Activated T-helper 17 cell treated with anti-CD3 and anti-CD28 coated beads, Interleukin-2, amount 50 U/mL, for 72 hours (primary cell): ENCODE data around the gene CATSPER1. TPM values are rescaled to one million over a fixed set of nuclear protein-coding genes. Genes with fewer than 3 reads are reported as not detected.
"Not testable (repeated sequence)": the region's sequence is repeated elsewhere in the genome, so short reads cannot be mapped to it uniquely, and the experiment has no call there.

Source experiments
- ATAC-seq: fragments of 150-1000 bp; cut with Tn5 transposase; replicated peaks from 2 replicates; pipeline ENCODE4 v1.10.0; 2021; ENCODE audit warnings: mild to moderate bottlenecking, moderate library complexity
- H3K27ac Mint-ChIP-seq: one replicate; pipeline ENCODE4 v1.8.0; 2022; ENCODE audit warnings: mixed read lengths
- H3K27me3 Mint-ChIP-seq: one replicate; pipeline ENCODE4 v1.8.0; 2022; ENCODE audit warnings: mixed read lengths
- H3K36me3 Mint-ChIP-seq: one replicate; pipeline ENCODE4 v1.8.0; 2022; ENCODE audit warnings: low read depth, mild to moderate bottlenecking, mixed read lengths
- H3K4me1 Mint-ChIP-seq: one replicate; pipeline ENCODE4 v1.8.0; 2022; ENCODE audit warnings: mixed read lengths
- H3K4me3 Mint-ChIP-seq: one replicate; pipeline ENCODE4 v1.8.0; 2022; ENCODE audit warnings: mild to moderate bottlenecking, mixed read lengths
- H3K9me3 Mint-ChIP-seq: one replicate; pipeline ENCODE4 v1.8.0; 2022; ENCODE audit warnings: mixed read lengths
- total RNA-seq, 2 donors: library from RNA; stranded (reverse); gene quantifications; one replicate each; pipeline ENCODE4 v1.2.3, GENCODE V29; 2022

The CATSPER1 gene
- total RNA-seq, 2 donors from 2014 or later = 2.1 TPM; not detected in 1

- H3K27me3 Mint-ChIP-seq = no peaks in the 10 kb centered on the region
- H3K27ac Mint-ChIP-seq = peak overlapping the region; percentile 56
- H3K4me1 Mint-ChIP-seq = peaks cover 7% of the 10 kb centered on the region
- ATAC-seq = peak; percentile 96
- no peaks in the 10 kb centered on the region for H3K9me3 Mint-ChIP-seq
- no peaks in the 10 kb centered on the region for H3K36me3 Mint-ChIP-seq
- peak overlapping the region; percentile 58 for H3K4me3 Mint-ChIP-seq
Observed at GRCh38 chr11:66045177-66045639, 18.9 kb upstream of the CATSPER1 start.

- Mint-ChIP-seq H3K36me3 (no peaks in the 10 kb centered on the region), H3K27ac (peak overlapping the region; percentile 56), H3K27me3 (no peaks in the 10 kb centered on the region), H3K4me1 (peaks cover 7% of the 10 kb centered on the region), H3K9me3 (no peaks in the 10 kb centered on the region), H3K4me3 (peak overlapping the region; percentile 58)
- peak; percentile 83 for ATAC-seq
Observed at GRCh38 chr11:66044757-66045156, 18.5 kb upstream of the CATSPER1 start.

DNA sequence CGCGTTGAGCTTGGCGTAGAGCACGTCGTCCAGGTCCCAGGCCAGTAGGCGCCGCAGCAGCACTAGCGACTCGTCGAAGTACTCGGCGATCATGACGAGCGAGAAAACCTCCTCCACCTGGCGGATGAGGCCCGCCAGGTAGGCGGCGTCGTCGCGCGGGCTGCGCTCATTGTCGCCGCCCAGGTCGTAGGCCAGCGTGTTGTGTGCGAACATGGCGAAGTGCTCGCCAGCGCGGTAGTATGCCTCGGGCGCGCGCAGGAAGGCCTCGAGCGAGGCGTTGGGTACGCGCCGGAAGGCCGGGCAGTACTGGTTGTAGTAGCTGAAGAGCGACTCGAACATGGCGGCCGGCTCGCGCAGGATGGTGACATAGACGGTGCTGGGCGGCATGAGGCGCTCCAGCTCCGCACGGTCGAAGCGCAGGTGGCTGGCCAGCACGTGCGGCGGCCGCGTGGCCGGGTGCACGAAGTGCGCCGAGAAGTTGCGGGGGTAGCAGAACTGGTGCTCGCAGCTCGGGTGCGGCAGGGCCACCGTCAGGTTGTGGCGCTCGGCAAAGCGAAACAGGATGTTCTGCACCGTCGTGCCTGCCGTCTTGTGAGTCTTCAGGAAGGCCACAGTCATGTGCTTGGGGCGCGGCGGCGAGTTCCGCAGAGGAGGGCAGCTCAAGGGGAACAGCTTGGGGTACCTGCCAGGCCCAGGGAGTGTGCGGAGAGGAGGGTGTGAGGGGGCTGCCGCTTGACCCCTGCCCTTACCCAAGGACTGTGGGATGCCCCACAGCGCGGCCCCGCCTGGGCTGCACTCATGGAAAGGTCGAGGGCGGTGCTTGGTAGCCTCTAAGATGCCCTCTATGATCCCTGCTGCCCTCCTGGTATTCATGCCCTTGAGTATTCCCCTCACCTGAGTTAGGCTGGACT is 17.0 kb upstream of the CATSPER1 start:
- H3K4me3 Mint-ChIP-seq = no peak overlapping the region
- ATAC-seq = no peak
- no peaks in the 10 kb centered on the region for H3K36me3 Mint-ChIP-seq
- peaks cover 3% of the 10 kb centered on the region for H3K27me3 Mint-ChIP-seq
- H3K27ac Mint-ChIP-seq = no peak overlapping the region
- no peaks in the 10 kb centered on the region for H3K9me3 Mint-ChIP-seq
- peaks cover 7% of the 10 kb centered on the region for H3K4me1 Mint-ChIP-seq

DNA sequence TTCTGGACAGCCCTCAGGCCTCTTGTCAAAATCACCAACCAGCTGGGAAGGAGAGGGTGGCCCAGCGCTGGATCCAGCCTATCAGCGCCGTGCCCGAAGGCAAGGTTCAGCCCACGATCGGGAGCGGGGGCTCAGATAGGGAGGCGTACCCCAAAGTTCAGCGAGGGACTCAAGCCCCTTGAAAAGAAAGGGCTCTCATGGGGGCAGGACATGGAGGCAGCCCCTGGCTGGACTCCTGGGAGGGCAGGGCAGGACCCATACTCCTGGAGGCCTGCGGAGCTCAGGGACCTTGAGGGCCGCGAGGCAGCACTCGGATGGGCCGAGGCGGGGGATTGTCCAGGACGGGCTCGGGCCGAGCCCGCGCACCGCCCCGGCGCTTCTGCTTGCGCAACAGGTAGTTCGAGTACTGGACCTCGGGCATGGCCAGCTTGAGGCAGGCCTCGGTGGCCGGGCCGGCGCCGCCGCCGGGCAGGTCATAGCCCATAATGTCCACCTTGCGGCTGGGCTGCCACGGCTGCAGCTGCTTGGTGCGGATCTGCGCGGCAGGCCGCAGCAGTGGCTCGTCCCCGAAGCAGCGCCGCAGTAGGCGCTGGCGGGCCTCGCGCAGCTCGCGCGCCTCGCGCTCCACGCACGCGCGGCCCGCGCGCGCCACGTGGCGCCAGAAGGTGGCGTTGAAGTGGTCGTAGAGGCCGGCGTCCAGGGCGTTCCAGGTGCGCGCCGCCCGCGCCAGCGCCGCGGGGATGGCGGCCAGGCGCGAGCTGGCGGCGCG is 16.1 kb upstream of the CATSPER1 start:
- no peaks in the 10 kb centered on the region for H3K9me3 Mint-ChIP-seq
- peaks cover 7% of the 10 kb centered on the region for H3K4me1 Mint-ChIP-seq
- H3K36me3 Mint-ChIP-seq = no peaks in the 10 kb centered on the region
- H3K27me3 Mint-ChIP-seq = peaks cover 3% of the 10 kb centered on the region
- no peak for ATAC-seq
- no peak overlapping the region for H3K4me3 Mint-ChIP-seq
- no peak overlapping the region for H3K27ac Mint-ChIP-seq

- H3K36me3 Mint-ChIP-seq = no peaks in the 10 kb centered on the region
- peaks cover 4% of the 10 kb centered on the region for H3K4me1 Mint-ChIP-seq
- H3K4me3 Mint-ChIP-seq = no peak overlapping the region
- H3K27me3 Mint-ChIP-seq = peaks cover 4% of the 10 kb centered on the region
- ATAC-seq = no peak
- no peak overlapping the region for H3K27ac Mint-ChIP-seq
- no peaks in the 10 kb centered on the region for H3K9me3 Mint-ChIP-seq
Observed at GRCh38 chr11:66039765-66040164, 13.5 kb upstream of the CATSPER1 start.

GRCh38 chr11:66037327-66037726 is 11.0 kb upstream of the CATSPER1 start:
- Mint-ChIP-seq H3K4me3 (no peak overlapping the region), H3K27me3 (peaks cover 7% of the 10 kb centered on the region), H3K9me3 (no peaks in the 10 kb centered on the region), H3K27ac (no peak overlapping the region), H3K4me1 (no peaks in the 10 kb centered on the region), H3K36me3 (no peaks in the 10 kb centered on the region)
- ATAC-seq = no peak

DNA sequence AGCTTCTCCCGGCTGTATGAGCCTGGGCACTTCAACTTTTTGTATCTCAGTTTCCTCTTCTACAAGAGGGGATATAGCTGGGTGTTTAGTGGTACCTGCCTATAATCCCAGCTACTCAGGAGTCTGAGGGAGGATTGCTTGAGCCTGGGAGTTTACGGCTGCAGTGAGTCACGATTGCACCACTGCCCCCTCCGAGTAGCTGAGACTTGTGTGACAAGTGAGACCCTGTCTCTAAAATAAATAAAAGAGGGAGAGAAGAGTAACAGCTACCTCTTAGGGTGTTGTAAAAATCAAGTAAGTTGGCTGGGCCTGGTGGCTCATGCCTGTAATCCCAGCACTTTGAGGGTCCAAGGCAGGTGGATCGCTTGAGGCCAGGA is 10.0 kb upstream of the CATSPER1 start:
- no peaks in the 10 kb centered on the region for H3K4me1 Mint-ChIP-seq
- no peak for ATAC-seq
- peaks cover 7% of the 10 kb centered on the region for H3K27me3 Mint-ChIP-seq
- no peaks in the 10 kb centered on the region for H3K9me3 Mint-ChIP-seq
- no peak overlapping the region for H3K27ac Mint-ChIP-seq
- H3K36me3 Mint-ChIP-seq = no peaks in the 10 kb centered on the region
- H3K4me3 Mint-ChIP-seq = no peak overlapping the region

DNA sequence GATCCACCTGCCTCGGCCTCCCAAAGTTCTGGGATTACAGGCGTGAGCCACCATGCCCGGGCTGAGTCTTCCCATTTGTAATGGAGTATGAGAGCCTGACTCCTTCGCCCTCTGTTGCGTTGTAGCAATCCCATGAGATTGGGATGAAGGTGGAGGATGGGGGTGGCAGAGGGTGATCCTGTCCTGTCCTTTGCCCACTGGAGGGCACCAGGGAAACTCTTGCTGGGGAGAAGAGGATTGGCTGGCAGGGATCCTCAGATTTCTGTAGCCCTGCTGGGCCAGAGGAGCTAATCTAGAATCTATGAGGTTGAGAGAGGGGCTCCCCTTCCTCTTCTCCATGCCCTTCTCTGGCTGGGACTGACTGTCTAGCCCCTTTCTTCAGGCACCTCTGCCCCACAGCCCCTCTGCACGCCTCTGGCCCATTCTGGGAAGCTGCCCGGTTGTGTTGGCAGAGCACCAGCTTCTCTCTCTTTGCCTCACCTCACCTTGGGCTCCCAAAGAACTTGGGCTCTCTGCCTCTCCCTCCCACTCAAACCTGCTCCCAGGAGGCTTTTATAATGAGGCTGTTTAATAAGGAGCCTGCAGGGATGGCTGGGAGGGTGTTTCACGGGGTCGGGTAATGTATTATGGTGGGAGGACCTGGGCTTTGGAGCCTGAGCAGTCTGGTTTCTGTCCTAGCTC is 9.5 kb upstream of the CATSPER1 start:
- Mint-ChIP-seq H3K27ac (no peak overlapping the region), H3K4me3 (no peak overlapping the region), H3K4me1 (no peaks in the 10 kb centered on the region), H3K27me3 (peaks cover 7% of the 10 kb centered on the region), H3K9me3 (no peaks in the 10 kb centered on the region), H3K36me3 (no peaks in the 10 kb centered on the region)
- no peak for ATAC-seq

- no peak for ATAC-seq
- H3K36me3 Mint-ChIP-seq = no peaks in the 10 kb centered on the region
- no peaks in the 10 kb centered on the region for H3K9me3 Mint-ChIP-seq
- H3K27ac Mint-ChIP-seq = no peak overlapping the region
- H3K4me1 Mint-ChIP-seq = no peaks in the 10 kb centered on the region
- no peak overlapping the region for H3K4me3 Mint-ChIP-seq
- H3K27me3 Mint-ChIP-seq = peaks cover 3% of the 10 kb centered on the region
Observed at GRCh38 chr11:66032957-66033735, 6.9 kb upstream of the CATSPER1 start.

DNA sequence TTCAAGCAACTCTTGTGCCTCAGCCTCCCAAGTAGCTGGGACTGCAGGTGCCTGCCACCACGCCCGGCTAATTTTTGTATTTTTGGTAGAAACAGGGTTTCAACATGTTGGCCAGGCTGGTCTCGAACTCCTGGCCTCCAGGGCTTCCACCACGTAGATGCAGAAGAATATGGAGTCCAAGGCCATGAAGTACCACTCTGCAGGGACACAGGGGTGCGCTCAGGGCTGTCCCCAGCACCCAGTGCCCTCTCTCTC is 3.2 kb downstream of the CATSPER1 start:
- ATAC-seq, H3K4me3 Mint-ChIP-seq, H3K9me3 Mint-ChIP-seq, H3K27me3 Mint-ChIP-seq, H3K27ac Mint-ChIP-seq, H3K4me1 Mint-ChIP-seq, H3K36me3 Mint-ChIP-seq: not testable (repeated sequence)

DNA sequence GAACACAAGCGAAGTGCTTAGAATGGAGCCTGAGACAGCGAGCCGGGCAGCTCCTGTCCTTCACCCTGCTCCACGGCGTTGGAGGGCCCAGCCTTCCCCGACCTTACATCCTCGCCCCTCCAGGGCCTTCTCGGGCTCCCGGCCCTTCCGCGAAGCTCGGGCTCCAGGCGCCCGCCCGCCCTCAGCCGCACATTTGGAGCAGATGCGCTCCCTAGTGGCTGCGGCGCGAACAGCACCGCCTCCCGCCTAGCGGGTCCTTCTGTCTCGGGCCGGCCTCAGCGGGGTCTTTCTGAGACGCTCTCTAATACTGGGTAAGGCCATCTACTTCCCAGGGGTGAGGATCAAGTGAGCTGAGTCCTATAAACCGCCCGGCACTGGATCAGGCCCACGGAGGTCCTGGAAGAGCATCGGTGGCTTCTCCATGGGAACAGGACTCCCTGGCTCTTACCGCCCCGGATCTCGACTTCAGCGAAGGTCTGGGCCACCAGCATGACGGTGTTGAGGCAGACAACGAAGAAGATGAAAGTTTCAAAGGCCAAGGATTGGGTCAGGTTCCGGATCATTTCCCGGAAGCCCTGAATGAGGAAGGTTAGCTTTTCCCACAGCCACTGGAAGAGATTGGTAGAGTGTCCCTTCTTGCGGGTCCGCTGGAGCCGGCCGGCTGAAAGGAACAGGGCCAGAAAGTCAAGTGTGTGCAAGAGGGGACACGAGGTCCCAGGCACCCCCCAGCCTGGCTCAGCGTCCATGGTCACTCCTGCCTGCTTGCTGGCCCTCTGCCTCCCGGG is 3.7 kb downstream of the CATSPER1 start:
- Mint-ChIP-seq H3K9me3 (no peaks in the 10 kb centered on the region), H3K4me1 (peaks cover 4% of the 10 kb centered on the region), H3K27me3 (peaks cover 5% of the 10 kb centered on the region), H3K27ac (peak overlapping the region; percentile 74), H3K4me3 (peak overlapping the region; percentile 59), H3K36me3 (no peaks in the 10 kb centered on the region)
- peak; percentile 85 for ATAC-seq

GRCh38 chr11:66020618-66021357 is 5.5 kb downstream of the CATSPER1 start:
- Mint-ChIP-seq H3K9me3 (no peaks in the 10 kb centered on the region), H3K27ac (peak overlapping the region; percentile 36), H3K4me1 (peaks cover 4% of the 10 kb centered on the region), H3K36me3 (no peaks in the 10 kb centered on the region), H3K27me3 (peaks cover 5% of the 10 kb centered on the region), H3K4me3 (peak overlapping the region; percentile 20)
- ATAC-seq = peak; percentile 81

- Mint-ChIP-seq H3K4me1 (peaks cover 4% of the 10 kb centered on the region), H3K27me3 (peaks cover 5% of the 10 kb centered on the region), H3K9me3 (no peaks in the 10 kb centered on the region), H3K27ac (peak overlapping the region; percentile 36), H3K36me3 (no peaks in the 10 kb centered on the region), H3K4me3 (peak overlapping the region; percentile 20)
- ATAC-seq = no peak
Observed at GRCh38 chr11:66020212-66020611, 6.1 kb downstream of the CATSPER1 start.
